HL-60/S4 treated with phorbol 12-myristate 13-acetate at 8.2 ng/mL for 4 days and 3 days (cell line): ENCODE results near the gene METTL16.
"Not testable (repeated sequence)": the region's sequence is repeated elsewhere in the genome, so short reads cannot be mapped to it uniquely, and the experiment has no call there.

Experiments used
- in situ Hi-C: fragments of 300-500 bp; cut with MboI; formaldehyde crosslinking; loops from 2 replicates; pipeline ENCODE4 v1.15.0; 2022; ENCODE audit warnings: low sequenced_read_pairs

The METTL16 gene, protein sequence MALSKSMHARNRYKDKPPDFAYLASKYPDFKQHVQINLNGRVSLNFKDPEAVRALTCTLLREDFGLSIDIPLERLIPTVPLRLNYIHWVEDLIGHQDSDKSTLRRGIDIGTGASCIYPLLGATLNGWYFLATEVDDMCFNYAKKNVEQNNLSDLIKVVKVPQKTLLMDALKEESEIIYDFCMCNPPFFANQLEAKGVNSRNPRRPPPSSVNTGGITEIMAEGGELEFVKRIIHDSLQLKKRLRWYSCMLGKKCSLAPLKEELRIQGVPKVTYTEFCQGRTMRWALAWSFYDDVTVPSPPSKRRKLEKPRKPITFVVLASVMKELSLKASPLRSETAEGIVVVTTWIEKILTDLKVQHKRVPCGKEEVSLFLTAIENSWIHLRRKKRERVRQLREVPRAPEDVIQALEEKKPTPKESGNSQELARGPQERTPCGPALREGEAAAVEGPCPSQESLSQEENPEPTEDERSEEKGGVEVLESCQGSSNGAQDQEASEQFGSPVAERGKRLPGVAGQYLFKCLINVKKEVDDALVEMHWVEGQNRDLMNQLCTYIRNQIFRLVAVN

DNA sequence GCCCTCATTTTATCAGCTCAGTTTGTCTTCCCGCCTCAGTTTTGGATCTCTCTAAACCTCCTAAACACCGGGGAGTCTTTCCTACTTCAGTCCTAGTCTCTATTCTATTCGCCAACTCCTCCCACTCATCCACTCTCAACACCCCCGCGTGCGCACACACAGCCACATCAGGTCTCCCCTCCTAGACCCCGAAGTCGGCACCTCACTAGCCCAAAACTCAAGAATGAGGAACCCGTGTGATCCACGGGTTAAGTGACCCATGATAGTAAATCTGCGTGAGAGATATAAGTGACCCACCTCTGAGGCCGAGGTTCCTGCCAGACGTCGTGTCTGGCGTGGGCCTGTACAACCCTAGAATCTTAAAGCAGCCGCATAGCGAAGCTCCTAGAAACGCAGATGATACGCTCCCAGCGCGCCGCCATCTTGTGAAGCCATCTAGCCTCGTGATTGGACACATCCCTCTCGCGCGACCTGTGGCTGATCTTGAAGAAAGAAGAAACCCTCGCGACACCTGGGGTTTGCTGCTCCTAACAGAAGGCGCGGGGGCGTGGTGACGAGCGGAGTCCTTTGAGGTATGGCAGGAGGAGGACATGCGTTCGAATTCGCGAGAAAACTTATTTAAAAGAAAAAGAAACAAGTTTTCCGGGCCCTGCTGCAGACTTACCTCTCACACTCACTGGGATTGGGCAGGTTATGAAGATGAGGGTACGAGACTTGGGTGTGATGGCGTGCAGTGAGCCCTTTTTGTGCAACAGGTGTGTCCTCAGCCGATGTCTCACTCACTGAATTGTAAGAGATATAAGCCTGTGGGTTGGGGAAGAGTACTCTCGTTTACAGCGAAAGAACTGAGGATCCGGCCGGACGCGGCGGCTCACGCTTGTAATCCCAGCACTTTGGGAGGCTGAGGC is at the start of gene METTL16:
Gene METTL16 (minus strand): TSS at position 427 of the 908 bp plus-strand sequence. CDS start 9,557 bp downstream, outside the sequence.
- in situ Hi-C loops = no loop called here

DNA sequence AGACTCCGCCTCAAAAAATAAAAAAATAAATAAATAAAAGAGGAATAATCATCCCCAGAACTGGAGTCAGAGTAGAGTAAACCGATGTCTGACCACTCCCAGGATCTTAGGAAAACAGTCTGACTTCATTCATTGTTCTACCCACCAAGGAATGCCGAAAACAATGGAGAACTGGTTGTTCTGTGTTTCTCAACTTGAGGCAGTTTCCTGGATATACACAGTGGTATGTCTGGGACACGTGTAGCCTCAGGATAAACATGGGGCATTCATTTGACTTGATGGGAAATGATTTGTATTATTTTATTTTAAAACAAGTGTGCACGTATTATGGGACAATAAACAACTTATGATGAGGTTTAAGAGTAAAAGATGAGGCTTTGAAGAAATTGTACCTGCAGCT is 49.0 kb upstream of the METTL16 start:
- in situ Hi-C loops = no loop called here

DNA sequence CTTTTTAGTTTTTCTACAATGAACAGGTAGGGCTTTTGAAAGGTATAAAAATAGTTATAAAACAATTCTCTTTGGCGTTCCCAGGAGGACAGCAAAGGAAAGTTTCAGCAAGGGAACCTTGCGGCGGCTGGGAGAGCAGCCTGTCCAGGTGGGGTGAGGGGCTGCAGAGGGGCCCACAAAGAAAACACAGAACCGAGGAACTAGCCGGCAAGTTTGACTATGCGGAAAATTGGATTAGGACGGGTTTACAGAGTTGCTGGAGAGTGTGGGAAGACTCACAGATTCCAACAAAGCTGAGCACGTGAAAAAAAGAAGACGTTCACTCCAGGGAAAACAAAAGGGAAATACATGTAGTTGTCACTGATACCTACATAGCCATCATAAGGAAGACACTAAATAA is 40.2 kb upstream of the METTL16 start:
- in situ Hi-C loops = no loop called here

DNA sequence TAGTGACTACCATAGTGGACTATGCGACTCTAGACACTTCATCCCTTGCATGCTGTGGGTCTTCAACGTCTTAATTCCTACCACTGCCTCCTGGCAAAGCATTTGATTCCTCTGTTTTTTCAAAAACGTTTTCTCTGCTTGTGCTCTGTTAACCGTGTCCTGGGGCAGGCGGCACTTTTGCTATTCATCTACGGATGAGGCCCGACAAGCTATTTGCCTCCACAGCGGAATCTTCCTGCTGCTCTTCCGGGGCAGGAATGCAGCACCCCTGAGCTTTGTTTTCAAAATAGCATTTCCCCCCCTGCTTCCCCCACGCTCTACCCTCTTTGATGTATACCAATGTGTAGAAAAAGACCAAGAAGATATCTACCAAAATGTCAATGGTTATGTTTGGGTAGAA is 39.8 kb upstream of the METTL16 start:
- in situ Hi-C loops = no loop called here

DNA sequence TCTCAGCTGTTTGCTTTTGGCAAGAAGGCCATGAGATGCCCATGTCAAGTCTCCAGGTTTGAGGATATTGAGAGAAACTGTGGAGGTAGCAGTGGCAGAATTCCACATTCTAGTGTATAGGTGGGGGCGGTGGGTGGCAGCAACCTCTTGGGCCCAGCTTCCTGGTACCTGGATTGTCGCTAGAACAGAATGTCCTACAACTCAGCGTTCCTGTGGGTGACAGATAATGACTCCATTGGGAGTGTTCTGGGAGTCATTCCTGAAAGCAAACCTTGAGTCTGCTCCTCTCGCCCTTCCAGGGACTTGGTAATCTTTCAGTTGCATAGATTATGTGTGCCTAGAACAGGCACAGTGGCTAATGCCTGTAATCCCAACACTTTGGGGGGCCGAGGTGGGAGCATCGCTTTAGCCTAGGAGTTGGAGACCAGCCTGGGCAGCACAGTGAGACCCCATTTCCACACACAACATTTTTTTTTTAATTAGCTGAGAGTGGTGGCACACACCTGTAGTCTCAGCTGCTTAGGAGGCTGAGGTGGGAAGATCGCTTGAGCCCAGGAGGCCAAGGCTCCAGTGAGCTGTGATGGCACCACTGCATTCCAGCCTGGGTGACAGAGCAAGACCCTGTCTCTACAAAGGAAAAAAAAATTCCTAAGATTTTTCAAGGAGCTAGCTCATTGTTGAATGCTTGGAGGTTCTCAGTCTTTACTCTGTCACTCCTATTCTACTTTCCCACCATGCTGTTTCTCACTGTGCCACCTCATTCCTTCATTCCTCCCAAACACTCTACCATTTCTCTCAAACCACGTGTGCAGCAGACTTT is 37.9 kb upstream of the METTL16 start:
- in situ Hi-C loops = no loop called here

DNA sequence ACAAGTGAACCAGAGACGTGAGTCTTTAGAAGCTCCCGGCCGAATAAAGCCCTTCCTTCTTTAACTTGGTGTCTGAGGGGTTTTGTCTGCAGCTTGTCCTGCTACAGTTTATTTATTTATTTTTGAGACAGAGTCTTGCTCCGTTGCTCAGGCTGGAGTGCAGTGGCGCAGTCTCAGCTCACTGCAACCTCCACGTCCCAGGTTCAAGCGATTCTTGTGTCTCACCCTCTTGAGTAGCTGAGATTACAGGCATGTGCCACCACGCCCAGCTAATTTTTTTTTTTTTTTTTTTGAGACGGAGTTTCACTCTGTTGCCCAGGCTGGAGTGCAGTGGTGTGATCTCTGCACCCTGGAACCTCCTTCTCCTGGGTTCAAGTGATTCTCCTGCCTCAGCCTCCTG is 36.3 kb upstream of the METTL16 start:
- in situ Hi-C loops = not testable (repeated sequence)

DNA sequence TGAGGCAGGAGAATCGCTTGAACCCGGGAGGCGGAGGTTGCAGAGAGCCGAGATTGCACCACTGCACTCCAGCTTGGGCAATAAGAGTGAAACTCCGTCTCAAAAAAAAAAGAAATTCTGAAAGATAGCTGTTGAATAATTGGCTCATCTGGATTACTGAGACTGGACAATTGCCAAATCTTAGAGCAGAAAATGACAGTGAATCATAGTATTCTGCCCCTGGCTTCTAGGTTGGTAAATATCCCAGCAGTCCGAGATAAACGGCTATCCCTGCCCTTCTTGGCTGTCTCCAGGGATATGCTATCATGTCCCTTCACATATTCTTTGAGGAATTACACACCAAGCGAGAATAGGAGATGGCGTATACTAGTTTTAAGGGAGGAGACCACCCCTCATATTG is 35.5 kb upstream of the METTL16 start:
- in situ Hi-C loops = no loop called here

DNA sequence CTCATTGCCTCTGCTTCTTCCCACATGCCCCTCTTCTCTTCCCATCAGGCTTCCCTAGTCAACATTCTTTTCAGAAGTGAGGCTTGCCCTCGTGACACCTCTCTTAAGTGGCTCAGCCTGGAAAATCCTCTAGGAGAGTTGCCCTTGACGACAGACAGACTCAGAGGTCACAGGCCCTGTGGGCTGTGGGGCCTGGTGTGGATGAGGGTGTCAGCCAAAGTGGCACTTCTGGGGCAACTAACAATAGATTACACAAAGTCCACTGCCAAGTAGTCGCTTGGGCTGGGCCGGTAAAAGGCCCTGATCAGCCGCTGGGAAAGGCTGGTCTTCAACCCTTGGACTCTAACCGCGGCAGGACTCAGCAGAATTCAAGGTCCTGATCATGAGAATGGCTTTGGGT is 33.7 kb upstream of the METTL16 start:
- in situ Hi-C loops = no loop called here

DNA sequence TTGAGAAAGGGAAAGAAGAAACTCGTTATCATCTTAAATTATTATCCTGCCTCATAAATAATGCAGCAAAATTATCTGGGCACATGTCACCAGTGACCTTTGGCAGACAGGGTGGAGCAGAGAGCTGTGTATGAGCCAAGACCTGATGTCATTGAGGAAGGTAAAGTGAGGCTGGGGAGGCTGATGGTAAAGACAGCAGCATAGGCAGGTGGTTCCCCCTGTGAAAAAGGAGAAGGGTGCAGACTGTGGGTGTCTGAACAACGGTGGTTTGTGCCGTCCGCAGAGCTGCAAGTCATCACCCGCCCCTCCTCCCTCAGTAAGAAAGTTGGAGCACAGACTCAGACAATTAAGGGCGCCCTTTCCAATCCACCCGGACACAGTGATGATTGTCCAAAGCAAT is 30.8 kb upstream of the METTL16 start:
- in situ Hi-C loops = no loop called here

DNA sequence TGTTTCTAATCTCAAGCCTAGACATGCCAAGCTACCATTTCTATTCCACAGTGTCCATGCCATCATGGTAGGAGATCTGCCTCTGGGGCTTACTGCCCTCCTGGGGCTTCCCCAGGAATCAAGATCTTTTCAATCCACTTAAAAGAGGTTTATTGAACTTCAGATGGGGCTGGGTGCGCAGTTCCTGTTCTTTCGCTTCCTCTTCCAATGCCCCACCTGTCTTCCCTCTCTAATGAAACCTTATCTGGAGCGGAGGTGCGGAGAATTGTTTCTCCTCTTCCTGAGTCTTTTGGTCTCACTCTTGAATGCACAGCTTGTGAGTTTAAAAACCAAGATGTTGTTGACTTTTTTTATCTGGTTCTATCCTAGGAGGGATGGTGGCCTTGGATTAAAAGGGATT is 30.4 kb upstream of the METTL16 start:
- in situ Hi-C loops = no loop called here

DNA sequence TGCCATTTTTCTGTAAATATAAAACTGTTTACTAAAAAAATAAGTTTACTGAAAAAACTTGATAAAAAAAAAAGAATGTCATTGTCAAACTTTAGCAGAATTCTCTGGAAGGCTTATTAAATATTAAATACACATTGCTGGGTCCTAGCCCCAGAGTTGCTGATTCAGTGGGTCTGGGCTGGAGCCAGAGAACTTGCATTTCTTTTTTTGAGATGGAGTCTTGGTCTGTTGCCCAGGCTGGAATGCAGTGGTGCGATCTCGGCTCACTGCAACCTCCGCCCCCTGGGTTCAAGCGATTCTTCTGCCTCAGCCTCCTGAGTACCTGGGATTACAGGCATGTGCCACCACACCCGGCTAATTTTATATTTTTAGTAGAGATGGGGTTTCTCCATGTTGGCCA is 25.9 kb upstream of the METTL16 start:
- in situ Hi-C loops = not testable (repeated sequence)

DNA sequence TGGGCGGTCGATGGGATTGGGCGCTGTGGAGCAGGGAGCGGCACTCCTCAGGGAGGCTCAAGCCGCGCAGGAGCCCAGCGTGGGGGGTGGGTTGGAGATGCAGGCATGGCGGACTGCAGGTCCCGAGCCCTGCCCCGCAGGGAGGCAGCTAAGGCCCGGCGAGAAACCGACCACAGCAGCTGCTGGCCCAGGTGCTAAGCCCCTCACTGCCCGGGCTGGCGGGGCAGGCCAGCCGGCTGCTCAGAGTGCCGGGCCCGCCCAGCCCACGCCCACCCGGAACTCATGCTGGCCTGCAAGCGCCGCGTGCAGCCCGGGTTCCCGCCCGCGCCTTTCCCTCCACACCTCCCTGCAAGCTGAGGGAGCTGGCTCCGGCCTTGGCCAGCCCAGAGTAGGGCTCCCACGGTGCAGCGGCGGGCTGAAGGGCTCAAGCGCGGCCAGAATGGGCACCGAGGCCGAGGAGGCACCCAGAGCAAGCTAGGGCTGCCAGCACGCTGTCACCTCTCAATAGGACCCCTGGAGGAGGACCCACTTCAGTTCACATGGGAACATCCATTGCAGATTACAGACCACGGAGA is 20.5 kb upstream of the METTL16 start:
- in situ Hi-C loops = no loop called here

DNA sequence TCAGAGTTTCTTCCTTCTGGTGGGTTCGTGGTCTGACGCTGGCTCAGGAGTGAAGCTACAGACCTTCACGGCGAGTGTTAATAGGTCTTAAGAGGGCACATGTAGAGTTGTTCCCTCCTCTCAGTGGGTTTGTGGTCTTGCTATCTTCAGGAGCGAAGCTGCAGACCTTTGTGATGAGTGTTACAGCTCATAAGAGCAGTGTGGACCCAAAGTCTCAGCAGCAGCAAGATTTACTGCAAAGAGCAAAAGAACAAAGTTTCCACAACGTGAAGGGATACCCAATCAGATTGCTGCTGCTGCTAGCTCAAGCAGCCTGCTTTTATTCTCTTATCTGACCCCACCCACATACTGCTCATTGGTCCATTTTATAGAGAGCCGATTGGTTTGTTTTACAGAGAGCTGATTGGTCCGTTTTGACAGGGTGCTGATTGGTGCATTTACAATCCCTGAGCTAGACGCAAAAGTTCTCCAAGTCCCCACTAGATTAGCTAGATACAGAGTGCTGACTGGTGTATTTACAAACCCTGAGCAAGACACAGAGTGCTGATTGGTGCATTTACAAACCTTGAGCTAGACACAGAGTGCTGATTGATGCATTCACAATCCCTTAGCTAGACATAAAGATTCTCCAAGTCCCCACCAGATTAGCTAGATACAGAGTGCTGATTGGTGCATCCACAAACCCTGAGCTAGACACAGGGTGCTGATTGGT is 19.7 kb upstream of the METTL16 start:
- in situ Hi-C loops = not testable (repeated sequence)

DNA sequence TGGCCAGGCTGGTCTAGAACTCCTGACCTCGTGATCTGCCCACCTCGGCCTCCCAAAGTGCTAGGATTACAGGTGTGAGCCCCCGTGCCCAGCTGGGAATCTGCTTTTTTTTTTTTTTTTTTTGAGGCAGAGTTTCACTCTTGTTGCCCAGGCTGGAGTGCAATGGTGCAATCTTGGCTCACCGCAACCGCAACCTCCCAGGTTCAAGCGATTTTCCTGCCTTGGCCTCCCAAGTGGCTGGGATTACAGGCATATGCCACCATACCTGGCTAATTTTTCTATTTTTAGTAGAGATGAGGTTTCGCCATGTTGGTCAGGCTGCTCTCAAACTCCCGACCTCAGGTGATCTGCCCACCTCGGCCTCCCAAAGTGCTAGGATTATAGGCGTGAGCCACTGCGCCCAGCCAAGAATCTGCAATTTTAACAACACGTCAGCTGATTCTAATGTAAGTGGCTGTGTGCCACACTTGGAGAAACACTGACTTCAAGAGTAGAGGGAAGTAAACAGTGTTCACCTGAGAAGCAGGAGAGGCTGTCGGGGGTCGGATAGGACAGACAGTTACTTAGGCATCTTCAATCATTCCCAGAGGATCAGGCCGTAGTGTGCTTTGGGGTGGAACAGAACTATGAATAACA is 10.2 kb upstream of the METTL16 start:
- in situ Hi-C loops = not testable (repeated sequence)

DNA sequence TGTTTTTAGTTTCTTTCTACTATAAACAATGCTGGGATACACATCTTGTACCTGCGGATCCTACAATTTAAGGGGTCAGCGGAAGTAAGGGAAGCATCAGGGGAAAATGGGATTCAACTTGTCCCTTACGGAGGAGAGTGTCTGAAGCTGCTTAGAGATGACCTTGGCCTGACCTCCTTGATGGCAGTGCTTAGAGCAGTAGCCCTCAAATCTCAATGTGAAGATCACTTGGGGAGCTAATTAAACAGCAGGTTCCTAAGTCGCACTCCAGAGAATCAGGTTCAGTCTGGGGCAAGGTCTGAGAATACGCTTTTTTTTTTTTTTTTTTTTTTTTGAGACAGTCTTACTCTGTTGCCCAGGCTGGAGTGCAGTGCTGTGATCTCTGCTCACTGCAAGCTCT is 9.6 kb upstream of the METTL16 start:
- in situ Hi-C loops = no loop called here

DNA sequence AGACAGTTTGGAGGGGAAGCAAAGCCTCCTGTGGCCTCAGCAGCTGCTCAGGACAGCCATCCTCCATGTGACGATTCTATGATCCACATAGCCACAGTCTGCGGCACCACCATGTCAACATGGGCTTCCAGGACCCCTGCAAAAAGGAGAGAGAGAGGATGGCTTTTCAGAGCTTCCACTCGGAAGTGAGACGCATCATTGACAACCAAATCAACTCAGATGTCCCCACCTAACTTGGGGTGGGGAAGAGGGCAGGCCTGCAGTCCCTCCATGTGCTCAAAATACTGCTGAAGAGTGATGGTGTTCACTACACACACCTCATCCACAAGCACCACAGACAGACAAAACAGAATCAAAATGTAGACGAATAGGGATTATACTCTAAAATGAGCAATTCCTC is 5.9 kb upstream of the METTL16 start:
- in situ Hi-C loops = no loop called here

DNA sequence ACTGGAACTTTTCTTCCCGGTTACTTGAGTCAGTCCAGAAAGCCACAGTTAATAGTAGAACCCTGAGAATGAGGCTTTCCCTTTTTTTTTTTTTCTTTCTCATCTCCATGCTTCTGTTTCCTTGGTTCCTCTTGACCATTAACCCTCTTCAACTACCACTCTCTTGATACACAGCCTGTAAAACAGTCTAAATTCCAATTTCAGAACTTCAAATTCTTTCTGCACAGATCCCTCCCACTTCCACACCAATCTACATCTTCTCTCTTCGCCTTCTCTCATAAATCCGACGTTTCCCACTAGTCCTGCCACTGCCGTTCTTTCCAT is 588 bp downstream of the METTL16 start:
- in situ Hi-C loops = no loop called here

DNA sequence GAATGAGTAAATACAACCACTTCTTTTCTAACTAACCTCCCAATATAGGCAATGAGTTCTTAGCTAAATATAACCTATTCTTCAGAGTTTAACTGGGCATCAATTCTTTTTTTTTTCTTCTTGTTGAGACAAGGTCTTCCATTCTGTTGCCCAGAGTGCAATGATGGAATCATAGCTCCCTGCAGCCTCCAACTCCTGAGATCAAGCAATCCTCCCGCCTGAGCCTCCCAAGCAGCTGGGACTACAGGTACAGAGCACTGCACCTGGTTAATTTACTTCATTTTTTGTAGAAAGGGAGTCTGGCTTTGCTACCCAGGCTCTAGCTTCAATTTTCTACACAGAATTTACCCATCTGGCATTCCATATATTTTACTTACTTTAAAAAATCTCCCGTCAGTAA is 1.1 kb downstream of the METTL16 start:
- in situ Hi-C loops = no loop called here

DNA sequence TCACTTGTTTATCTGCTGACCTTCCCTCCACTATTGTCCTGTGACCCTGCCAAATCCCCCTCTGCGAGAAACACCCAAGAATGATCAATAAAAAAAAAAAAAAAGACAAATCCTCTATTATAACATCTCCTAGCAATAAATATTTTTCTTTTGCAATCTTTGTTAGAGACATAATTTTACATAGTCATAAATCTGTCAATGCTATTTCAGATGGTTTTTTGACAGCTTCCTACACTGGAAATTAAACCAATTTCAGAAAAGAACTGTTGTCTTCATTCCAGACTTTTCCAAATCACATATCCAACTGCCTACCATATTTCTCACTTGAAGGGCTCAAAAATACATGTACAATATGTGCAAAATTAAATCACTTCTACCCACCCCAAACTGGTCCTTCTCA is 3.7 kb downstream of the METTL16 start:
- in situ Hi-C loops = no loop called here

DNA sequence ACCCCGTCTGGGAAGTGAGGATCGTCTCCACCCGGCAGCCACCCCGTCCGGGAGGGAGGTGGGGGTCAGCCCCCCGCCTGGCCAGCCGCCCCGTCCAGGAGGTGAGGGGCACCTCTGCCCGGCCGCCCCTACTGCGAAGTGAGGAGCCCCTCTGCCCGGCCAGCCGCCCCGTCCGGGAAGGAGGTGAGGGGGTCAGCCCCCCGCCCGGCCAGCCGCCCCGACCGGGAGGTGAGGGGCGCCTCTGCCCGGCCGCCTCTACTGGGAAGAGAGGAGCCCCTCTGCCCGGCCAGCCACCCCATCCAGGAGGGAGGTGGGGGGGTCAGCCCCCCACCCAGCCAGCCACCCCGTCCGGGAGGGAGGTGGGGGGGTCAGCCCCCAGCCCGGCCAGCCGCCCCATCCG is 4.7 kb downstream of the METTL16 start:
- in situ Hi-C loops = not testable (repeated sequence)
